Ascending aorta (tissue), 2 donors: Measurements from ENCODE around the gene AMPD3. TPM values are rescaled to one million over a fixed set of nuclear protein-coding genes. Genes with fewer than 3 reads are reported as not detected.

Experiments used
- DNase-seq, 2 donors: peaks; one replicate each; pipeline ENCODE4 v3.0.0-alpha.2; 2019; ENCODE audit warnings: low spot score in 2 of 2
- H3K27ac ChIP-seq, 2 donors: fragments of 200-600 bp; sonication (generic); one replicate each; pipeline ENCODE4 v1.5.1; 2016 to 2017; ENCODE audit warnings: mild to moderate bottlenecking in 1 of 2
- H3K27me3 ChIP-seq: fragments of 200-600 bp; sonication (generic); one replicate; pipeline ENCODE4 v1.5.1; 2017
- H3K36me3 ChIP-seq, 2 donors: fragments of 200-600 bp; sonication (generic); one replicate each; pipeline ENCODE4 v1.5.1; 2016
- H3K4me1 ChIP-seq, 2 donors: fragments of 200-600 bp; sonication (generic); one replicate each; pipeline ENCODE4 v1.5.1; 2016 to 2017; ENCODE audit warnings: mild to moderate bottlenecking in 1 of 2
- H3K4me3 ChIP-seq, 2 donors: fragments of 200-600 bp; sonication (generic); one replicate each; pipeline ENCODE4 v1.5.1; 2016 to 2017; ENCODE audit warnings: mild to moderate bottlenecking in 1 of 2
- H3K9me3 ChIP-seq, 2 donors: fragments of 200-600 bp; sonication (generic); one replicate each; pipeline ENCODE4 v1.5.1; 2016
- CTCF ChIP-seq, 3 experiments: fragments of 200-600 bp in 2 of 3; fragments of 450-650 bp in 1 of 3; sonication (generic) in 2 of 3; IDR thresholded peaks; one replicate each; pipeline ENCODE4 v1.5.1; 2016 to 2019; ENCODE audit warnings: antibody characterized with exemption in 3 of 3, mild to moderate bottlenecking in 1 of 3, moderate library complexity in 1 of 3
- intact Hi-C: fragments of 100-400 bp; cut with DNase I; formaldehyde crosslinking; loops from one replicate; pipeline ENCODE4 v1.15.1; 2023
- total RNA-seq: library from RNA; depleted of rRNA; stranded (reverse); fragments of >200 nt; gene quantifications from one replicate; pipeline ENCODE4 v1.1.0, GENCODE V29; 2016

The AMPD3 gene
- total RNA-seq, 1 donor from 2014 or later = 2.3 TPM

GRCh38 chr11:10483584-10483983 is 28.5 kb downstream of the AMPD3 start:
- no peaks in the 10 kb centered on the region for H3K9me3 ChIP-seq
- no peaks in the 10 kb centered on the region for H3K36me3 ChIP-seq
- DNase-seq = peak in 1 of 2 donors; percentile 54
- no peak overlapping the region for H3K4me3 ChIP-seq
- no peak overlapping the region for H3K27ac ChIP-seq
- no peak for TF ChIP-seq CTCF (IDR thresholded peaks at IDR 0.05)
- intact Hi-C loops = no loop called here
- no peaks in the 10 kb centered on the region for H3K4me1 ChIP-seq
- H3K27me3 ChIP-seq = no peaks in the 10 kb centered on the region

GRCh38 chr11:10484461-10485180 is 29.6 kb downstream of the AMPD3 start:
- peak in 1 of 2 donors; percentile 48 for DNase-seq
- no peaks in the 10 kb centered on the region for H3K9me3 ChIP-seq
- H3K36me3 ChIP-seq = no peaks in the 10 kb centered on the region
- H3K4me1 ChIP-seq = no peaks in the 10 kb centered on the region
- no peak overlapping the region for H3K27ac ChIP-seq
- intact Hi-C loops = no loop called here
- H3K27me3 ChIP-seq = no peaks in the 10 kb centered on the region
- TF ChIP-seq CTCF (IDR thresholded peaks at IDR 0.05) = no peak
- no peak overlapping the region for H3K4me3 ChIP-seq

- peak in 1 of 2 donors; percentile 43 for DNase-seq
- TF ChIP-seq CTCF (IDR thresholded peaks at IDR 0.05) = no peak
- Histone ChIP-seq H3K27ac (no peak overlapping the region), H3K4me3 (no peak overlapping the region), H3K27me3 (no peaks in the 10 kb centered on the region), H3K4me1 (peaks cover 0 to under 1% of the 10 kb centered on the region in 2 donors), H3K9me3 (no peaks in the 10 kb centered on the region), H3K36me3 (no peaks in the 10 kb centered on the region)
- intact Hi-C loops = no loop called here
Measured at GRCh38 chr11:10485646-10486045, 30.6 kb downstream of the AMPD3 start.

- Histone ChIP-seq H3K4me1 (peaks cover 0 to 7% of the 10 kb centered on the region in 2 donors), H3K9me3 (no peaks in the 10 kb centered on the region), H3K27ac (no peak overlapping the region), H3K4me3 (no peak overlapping the region), H3K27me3 (no peaks in the 10 kb centered on the region), H3K36me3 (no peaks in the 10 kb centered on the region)
- intact Hi-C loops = no loop called here
- no peak for TF ChIP-seq CTCF (IDR thresholded peaks at IDR 0.05)
- peak in 1 of 2 donors; percentile 50 for DNase-seq
Measured at GRCh38 chr11:10486161-10486840, 31.2 kb downstream of the AMPD3 start.

GRCh38 chr11:10487002-10487647 is 32.1 kb downstream of the AMPD3 start:
- no peak overlapping the region for H3K4me3 ChIP-seq
- intact Hi-C loops = no loop called here
- H3K9me3 ChIP-seq = no peaks in the 10 kb centered on the region
- H3K27ac ChIP-seq = no peak overlapping the region
- H3K27me3 ChIP-seq = no peaks in the 10 kb centered on the region
- no peaks in the 10 kb centered on the region for H3K36me3 ChIP-seq
- peak in 1 of 2 donors; percentile 45 for DNase-seq
- peaks cover 0 to 7% of the 10 kb centered on the region in 2 donors for H3K4me1 ChIP-seq
- no peak for TF ChIP-seq CTCF (IDR thresholded peaks at IDR 0.05)
